Measurements from ENCODE around the gene CHSY1. TPM values are rescaled to one million over a fixed set of nuclear protein-coding genes. Genes with fewer than 3 reads are reported as not detected.
A peak's percentile ranks its signal among the peaks of the same experiment; 100 is the strongest.

CHSY1 gene
- total RNA-seq, 2 donors from 2014 or later: 45.5 to 54.1 TPM

DNA sequence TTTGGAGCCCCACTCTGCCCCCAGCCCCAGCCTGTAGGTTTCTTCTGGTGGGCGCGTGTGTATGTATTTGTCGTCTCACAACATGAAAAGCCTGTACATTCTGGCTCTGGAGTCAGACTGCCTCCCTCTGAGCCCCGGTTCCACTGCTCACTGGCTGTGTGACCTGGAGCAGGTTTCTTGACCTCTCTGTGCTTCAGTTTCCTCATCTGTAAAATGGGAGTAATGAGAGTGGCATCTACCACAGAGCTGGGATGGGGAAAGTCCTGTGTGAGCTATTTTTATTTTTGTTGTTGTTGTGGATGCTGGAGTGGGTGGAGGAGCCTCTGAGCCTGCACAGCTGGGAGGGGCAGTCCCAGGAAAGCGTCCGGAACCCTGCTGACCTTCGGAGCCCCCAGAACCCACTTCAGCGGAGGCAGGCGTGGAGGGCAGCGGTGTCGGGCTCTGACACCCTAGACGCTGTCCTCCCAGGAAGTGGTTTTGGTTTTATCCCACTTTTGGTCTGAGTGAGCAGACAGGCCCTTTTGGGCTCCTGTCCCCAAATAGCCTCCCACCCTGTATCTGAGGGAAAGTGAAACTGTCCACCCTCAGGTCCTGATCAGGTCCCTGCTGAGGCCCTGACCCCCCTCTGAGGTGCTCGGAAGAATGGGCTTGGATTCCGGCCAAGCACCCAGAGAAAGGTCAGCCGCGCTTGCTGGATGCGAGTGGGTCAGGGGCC is 103.5 kb downstream of the CHSY1 start:
- Mint-ChIP-seq H3K9me3 (no peaks in the 10 kb centered on the region), H3K27ac (peak overlapping the region in 1 of 2 donors; percentile 68), H3K36me3 (no peaks in the 10 kb centered on the region)
- peak in 1 of 2 donors; percentile 53 for ATAC-seq
- DNase-seq (ENCODE audit: low spot score in 2 of 2): no peak

DNA sequence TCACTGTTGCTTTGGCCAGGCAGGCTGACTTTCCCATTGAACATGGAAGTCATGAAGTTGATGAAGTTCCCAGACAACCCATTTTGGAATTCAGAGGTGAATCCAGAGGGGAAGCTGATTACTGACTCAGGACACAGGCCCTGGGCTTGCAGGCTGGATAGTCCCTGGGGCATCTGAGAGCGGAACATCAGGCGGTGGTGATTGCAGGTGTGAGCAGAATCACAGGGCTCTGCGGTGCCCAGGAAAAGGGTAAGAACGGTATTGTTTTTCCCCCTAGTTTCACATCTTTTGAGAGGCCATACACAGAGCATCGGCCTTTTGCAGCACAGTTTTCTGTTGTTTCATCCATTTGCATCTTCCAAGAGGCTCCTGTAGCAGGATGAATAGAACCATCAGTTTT is 104.7 kb downstream of the CHSY1 start:
- no peaks in the 10 kb centered on the region for H3K9me3 Mint-ChIP-seq
- DNase-seq (ENCODE audit: low spot score in 2 of 2) (no peak), ATAC-seq (no peak)
- H3K27ac Mint-ChIP-seq: no peak overlapping the region
- no peaks in the 10 kb centered on the region for H3K36me3 Mint-ChIP-seq

DNA sequence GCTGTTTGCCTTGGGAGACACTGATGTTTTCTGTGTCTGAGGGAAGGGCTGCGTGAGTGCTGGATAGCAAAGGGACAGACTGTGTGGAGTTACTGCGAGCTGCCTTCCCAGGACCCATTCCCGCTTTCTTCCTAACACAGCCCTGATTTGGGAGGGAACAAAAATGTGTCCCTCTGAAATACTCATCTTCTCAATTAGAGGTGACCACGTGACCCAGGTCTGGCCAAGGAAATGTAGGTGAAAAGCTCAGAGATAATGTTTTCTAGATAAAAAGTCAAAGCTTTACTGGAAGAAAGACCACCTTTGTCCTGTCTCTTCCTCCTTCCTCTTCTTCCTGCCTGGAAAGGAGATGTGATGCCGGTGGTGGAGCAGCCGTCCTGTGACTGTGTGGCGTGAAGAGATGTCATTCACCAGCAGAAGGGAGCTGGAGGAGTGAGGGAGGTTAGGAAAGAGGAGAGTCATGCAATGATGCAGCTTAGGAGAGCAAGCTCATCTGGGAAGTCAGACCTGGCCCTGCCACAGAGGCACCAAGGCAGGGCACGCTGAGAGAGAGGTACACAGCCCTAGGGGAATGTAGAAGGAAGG is 105.6 kb downstream of the CHSY1 start:
- ATAC-seq (no peak), DNase-seq (ENCODE audit: low spot score in 2 of 2) (no peak)
- Mint-ChIP-seq H3K36me3 (no peaks in the 10 kb centered on the region), H3K27ac (no peak overlapping the region), H3K9me3 (no peaks in the 10 kb centered on the region)

DNA sequence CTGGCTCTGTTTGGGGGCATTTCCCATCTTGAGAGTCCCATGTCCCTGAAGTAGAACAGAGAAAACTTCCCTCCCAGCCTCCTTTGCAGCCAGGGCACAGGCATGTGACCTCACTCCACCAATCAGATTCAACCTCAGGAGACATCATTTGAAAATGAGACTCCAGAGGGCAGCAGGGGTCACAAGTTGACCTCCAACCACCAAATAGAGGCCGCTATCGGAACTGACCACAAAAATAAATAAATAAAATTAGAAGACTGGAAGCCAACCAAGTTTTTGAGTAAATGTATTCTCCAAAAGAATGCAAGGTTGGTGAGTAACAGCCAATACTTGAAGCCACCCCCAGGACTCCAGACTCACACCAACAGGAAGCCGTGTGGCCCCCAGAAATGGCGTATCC is 106.5 kb downstream of the CHSY1 start:
- H3K36me3 Mint-ChIP-seq: no peaks in the 10 kb centered on the region
- DNase-seq (ENCODE audit: low spot score in 2 of 2) (no peak), ATAC-seq (no peak)
- no peaks in the 10 kb centered on the region for H3K9me3 Mint-ChIP-seq
- no peak overlapping the region for H3K27ac Mint-ChIP-seq

DNA sequence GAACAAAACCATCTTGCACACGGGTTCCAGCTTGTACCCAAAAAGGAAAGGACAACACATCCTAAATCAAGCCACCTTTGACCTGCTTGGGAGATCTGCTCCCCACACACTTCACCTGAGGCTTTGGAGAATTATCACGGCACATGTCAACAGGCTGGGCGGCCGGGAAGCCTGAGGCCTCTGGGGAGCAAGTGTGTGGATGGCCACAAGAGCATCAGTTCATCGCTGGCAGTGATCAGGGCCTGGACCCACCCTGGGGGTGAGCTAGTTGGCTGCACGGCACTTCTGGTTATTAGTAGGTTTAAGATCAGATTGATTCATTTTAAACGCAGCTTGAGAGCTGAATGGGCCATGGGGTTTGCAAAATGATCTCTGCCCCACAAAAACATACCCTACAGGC is 108.5 kb downstream of the CHSY1 start:
- no peak for DNase-seq (ENCODE audit: low spot score in 2 of 2)
- Mint-ChIP-seq H3K27ac (no peak overlapping the region), H3K9me3 (no peaks in the 10 kb centered on the region), H3K36me3 (no peaks in the 10 kb centered on the region)
- ATAC-seq: no peak

DNA sequence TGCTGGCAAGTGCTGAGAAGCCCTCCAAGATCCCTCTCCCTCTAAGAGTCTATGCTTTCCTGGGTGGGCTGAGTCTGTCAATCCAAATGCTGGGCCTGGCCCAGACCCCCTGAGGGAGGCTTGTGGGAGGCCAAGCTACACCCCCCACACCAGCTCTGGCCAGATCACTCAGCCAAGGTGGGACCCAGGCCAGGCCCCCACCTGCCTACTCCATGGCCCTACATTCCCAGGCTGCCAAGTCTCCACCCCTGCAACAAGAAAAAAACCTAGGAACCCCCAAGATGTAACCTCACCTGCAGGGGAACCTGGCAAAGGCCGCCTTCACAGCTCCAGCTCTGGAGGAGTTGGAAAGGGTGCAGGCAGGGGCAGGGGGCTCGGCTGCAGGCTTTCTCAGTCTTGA is 109.1 kb downstream of the CHSY1 start:
- no peak overlapping the region for H3K27ac Mint-ChIP-seq
- no peaks in the 10 kb centered on the region for H3K9me3 Mint-ChIP-seq
- DNase-seq (ENCODE audit: low spot score in 2 of 2) (no peak), ATAC-seq (no peak)
- H3K36me3 Mint-ChIP-seq: no peaks in the 10 kb centered on the region

DNA sequence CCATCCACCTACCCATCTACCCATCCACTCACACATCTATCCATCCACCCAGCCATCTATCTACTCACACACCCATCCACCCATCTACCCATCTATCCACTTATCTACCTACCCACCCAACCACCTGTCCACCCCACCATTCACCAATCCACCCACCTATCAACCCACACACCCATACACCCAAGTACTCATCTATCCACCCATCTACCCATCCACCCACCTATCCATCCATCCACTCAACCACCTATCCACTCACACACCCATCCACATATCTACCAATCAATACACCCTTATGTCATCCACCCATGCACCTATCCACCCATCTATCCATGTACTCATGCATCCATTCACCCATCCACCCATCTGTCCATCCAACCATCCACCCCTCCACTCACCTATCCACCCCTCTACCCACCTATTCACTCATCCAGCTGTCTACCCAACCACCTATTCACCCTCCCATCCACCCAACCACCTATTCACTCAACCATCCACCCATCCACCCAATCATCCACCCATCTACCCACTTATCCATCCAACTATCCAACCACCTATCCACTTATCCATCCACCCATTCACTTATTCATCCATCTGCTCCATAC is 109.8 kb downstream of the CHSY1 start:
- no peaks in the 10 kb centered on the region for H3K36me3 Mint-ChIP-seq
- no peaks in the 10 kb centered on the region for H3K9me3 Mint-ChIP-seq
- H3K27ac Mint-ChIP-seq: no peak overlapping the region
- DNase-seq (ENCODE audit: low spot score in 2 of 2) (no peak), ATAC-seq (no peak)

DNA sequence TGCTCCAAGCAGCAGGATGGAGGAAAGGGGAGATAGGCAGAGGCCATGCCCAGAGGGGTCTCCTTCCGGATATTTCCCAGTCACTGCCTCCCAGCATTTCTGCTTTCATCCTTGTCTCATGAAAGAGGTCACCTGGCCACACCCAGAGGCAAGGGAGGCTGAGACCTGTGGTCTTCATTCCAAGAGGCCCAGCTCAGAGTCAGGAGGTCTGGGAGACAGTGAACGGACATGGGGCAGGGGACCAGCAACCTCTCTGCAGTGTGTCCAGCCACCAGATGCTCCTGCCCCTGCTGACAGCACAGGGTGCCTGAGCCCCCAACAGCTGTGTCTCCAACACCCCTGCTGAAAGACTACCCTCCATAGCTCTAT is 111.2 kb downstream of the CHSY1 start:
- Mint-ChIP-seq H3K9me3 (no peaks in the 10 kb centered on the region), H3K27ac (no peak overlapping the region), H3K36me3 (no peaks in the 10 kb centered on the region)
- ATAC-seq: no peak
- DNase-seq (ENCODE audit: low spot score in 2 of 2): no peak

DNA sequence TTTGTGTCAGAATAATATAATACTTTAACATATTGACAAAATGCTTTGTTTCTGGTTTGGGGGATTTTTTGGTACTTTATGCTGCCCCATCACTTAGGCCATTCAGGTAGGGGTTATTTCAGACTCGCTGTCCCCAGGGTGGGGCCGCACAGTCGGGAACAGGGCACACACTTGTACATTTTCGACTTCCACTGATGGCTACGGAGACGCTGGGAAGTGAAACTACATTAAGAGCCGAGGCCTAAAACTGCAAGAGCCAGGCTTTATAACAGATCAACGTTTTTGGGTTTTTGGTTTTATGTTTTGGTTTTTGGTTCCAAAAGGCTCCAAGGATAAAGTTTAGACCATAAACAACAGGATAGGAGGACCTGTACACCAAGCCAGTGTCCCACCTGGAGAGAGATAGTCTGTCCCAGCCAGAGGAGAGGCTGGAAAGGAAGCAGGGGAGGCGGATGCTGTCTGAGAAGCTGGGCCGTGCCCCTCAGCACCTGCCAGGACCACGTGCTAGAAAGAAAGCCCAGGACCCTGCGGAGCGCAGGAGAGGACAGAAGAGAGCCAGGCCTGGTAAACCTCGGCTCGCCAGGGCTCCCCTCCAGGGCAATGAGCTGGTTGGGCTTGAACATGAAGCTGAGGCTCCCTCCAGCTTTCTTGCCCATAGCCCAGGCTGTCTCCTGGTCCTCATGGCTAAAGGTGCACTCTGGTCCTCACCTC is 111.7 kb downstream of the CHSY1 start:
- DNase-seq (ENCODE audit: low spot score in 2 of 2): no peak
- ATAC-seq: no peak
- Mint-ChIP-seq H3K27ac (no peak overlapping the region), H3K9me3 (no peaks in the 10 kb centered on the region), H3K36me3 (no peaks in the 10 kb centered on the region)

DNA sequence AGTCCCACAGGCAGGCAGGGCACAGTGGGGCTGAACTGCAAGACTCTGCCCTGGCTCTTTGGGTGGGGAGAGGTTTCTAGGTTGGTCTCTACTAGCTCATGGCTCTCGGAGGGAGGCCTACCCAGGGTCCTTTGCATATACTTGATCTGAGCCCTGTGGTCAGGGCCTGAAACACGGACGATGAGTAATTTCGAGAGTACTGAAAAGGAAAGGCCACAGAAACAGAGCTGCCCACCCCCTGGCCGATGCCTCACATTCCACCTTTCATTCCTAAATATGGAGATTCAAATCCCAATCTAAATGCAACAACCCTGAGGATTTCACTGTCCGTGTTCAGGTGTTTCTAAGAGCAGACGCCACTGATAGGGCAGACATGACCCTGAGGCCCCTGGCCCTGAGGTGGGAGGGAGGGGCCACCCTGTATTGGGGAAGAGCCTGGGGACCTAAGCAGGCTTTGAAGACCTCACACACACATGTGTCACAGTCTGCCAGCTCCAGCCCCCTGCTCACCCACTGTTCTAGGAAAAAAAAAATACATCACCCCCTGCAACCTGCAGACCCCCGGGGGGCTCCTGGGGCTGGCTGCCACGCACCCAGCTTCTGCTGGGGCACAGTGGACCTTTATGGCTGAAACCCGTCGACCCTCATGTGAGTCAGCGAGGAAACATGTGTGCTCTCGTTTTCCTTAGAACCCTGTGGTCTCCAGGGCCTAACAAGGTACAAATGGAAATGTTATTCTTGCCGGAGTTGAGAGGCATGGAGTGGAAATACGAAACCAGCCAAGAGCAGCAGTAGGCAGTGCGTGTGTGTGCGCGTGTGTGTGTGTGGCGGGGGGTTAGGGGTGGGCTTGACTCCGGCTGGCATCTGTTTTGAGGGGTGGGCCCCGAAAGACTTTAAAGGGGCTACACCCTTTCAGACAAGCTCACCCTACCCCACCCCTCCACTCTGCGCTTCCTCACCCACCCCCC is 112.7 kb downstream of the CHSY1 start:
- no peak overlapping the region for H3K27ac Mint-ChIP-seq
- DNase-seq (ENCODE audit: low spot score in 2 of 2) (no peak), ATAC-seq (no peak)
- peaks cover 0 to 6% of the 10 kb centered on the region in 2 donors for H3K36me3 Mint-ChIP-seq
- H3K9me3 Mint-ChIP-seq: no peaks in the 10 kb centered on the region

DNA sequence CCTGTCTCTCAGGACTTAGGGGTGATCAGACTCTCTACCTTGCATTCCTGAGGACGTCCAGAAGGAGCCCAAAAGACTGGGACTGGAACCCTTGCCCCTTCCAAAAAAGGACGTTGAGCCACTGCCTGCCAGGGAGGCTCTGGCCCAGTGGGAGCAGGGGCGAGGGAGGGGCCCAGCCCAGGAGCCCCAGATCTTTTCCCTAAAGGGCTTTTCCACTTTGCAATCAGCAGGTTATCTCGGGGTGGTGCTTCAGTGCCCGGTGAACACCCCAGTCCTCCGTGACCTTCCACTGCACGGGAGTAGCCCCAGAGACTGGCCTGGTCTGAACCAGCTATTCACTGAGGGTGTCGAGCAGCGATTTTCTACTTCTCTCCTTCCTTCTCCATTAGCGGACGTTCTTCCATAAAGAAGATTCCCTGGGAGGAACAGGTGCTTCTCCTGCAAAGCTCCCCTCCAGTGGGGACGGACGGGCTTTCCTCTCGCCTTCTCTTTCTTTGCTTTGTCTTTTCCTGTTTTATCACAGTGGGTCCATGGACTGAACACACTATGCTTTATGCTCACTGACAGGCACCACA is 113.7 kb downstream of the CHSY1 start:
- H3K9me3 Mint-ChIP-seq: no peaks in the 10 kb centered on the region
- ATAC-seq: no peak
- no peak for DNase-seq (ENCODE audit: low spot score in 2 of 2)
- H3K36me3 Mint-ChIP-seq: peaks cover 0 to 6% of the 10 kb centered on the region in 2 donors
- H3K27ac Mint-ChIP-seq: no peak overlapping the region

DNA sequence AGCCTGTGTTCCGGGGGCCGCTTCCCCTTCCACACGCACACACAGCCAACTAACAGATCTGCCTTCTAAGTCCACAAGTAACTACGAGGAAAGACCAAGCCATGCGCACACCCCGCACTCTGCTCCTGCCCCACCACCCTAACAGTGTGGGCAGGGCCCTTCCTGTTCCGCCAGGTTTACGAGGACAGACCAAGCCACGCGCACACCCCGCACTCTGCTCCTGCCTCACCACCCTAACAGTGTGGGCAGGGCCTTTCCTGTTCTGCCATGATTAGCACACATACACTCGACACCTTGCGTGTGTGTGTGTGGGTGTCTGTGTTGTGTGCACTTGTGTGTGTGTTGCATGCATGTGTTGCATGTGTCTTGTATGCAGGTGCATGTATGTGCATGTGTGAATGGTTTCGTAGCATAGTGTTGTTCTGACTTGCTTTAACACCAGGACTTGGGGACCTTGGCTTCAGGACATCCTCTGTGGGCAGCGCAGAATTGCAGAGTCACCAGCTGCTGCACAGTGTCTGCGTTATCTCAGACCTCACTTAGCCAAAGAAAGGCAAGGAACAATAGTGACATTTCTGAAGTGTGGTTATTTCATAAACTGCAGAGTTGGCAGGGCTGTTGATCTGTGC is 114.4 kb downstream of the CHSY1 start:
- peak; percentile 59 to 60 for ATAC-seq
- no peak for DNase-seq (ENCODE audit: low spot score in 2 of 2)
- Mint-ChIP-seq H3K36me3 (peaks cover 0 to 6% of the 10 kb centered on the region in 2 donors), H3K27ac (no peak overlapping the region), H3K9me3 (no peaks in the 10 kb centered on the region)

DNA sequence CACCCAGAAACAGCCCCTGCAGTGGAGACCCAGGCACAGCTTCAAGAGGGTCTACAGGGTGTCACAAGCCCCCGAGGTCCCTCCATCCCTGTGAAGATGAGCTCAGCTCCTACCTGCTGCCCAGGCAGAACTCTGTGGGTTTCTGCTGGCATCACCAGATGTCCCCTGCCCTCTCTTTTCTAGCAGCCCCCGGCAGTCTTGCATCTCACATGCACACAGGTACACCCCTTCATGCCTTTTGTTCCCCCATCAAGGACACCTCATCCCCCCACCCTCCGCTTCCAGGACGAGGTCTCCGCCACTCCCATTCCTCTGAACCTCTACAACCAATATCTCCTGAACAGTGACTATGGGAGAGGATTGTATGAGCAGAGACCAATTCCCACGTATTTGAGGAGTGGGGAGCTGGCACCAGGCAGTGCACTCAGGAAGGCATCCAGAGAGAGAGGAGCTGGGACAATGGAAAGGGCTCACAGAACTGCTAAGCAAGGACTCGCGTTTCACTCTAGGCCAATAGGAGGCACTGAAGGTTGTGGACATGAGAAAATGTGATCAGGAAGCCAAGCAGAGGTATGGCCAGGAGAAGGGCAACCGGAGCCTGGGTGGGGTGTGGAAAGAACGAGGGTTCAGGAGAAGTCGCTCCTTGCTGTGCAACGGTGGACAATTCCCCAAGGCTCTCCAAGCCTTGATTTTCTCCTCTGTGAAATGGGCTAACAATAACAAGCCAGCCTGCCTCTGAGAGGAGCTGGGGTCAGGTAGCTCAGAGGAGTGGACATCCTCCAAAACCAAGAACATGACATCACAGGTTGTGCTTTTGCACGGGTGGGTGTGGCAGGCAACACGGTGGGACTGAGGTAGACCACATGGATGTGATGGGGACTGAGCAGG is 115.2 kb downstream of the CHSY1 start:
- ATAC-seq (no peak), DNase-seq (ENCODE audit: low spot score in 2 of 2) (no peak)
- H3K27ac Mint-ChIP-seq: no peak overlapping the region
- H3K36me3 Mint-ChIP-seq: peaks cover 0 to 6% of the 10 kb centered on the region in 2 donors
- H3K9me3 Mint-ChIP-seq: peaks cover 0 to 1% of the 10 kb centered on the region in 2 donors

DNA sequence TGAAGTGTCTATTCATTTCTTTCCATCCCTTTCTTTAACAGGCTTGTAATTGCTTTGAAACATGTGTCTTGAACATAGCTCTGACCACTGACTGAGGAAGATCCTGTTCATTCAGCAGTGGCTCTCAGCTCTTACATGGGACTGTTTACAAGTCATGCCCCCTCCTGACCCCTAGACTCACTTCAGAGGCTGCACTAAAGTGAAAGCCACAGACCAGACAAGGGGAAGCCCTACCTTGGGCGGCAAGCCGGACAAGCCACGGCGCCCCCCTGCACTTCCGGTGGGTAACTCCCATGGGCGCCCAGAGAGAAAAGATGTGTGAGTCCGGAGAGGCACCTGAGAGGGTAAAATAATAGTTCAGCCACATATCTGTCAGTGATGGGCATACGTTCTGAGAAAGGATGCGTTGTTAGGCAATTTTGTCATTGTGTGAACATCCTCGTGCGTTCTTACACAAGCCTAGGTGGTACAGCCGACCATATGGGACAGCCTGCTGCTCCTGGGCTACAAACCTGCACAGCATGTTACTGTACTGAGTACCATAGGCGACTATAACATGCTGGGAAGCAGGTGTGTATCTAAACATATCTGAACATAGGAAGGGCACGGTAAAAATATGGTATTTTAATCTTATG is 116.2 kb downstream of the CHSY1 start:
- Mint-ChIP-seq H3K36me3 (peaks cover 0 to 6% of the 10 kb centered on the region in 2 donors), H3K27ac (peak overlapping the region; percentile 18 to 36), H3K9me3 (peaks cover 0 to 7% of the 10 kb centered on the region in 2 donors)
- DNase-seq (ENCODE audit: low spot score in 2 of 2) (no peak), ATAC-seq (peak; percentile 44 to 72)

All from activated naive CD4-positive, alpha-beta T cell treated with anti-CD3 and anti-CD28 coated beads, Interleukin-2, amount 50 U/mL, for 72 hours (primary cell).